A549 treated with dexamethasone at 1 μM for 4 hours (cell line): Measurements from ENCODE around the gene PGD. TPM values are rescaled to one million over a fixed set of nuclear protein-coding genes. Genes with fewer than 3 reads are reported as not detected.

Source experiments
- total RNA-seq: library from RNA; stranded (reverse); fragments of 200-300 nt; extraction: Qiagen RNA extraction; gene quantifications from 5 replicates; pipeline ENCODE4 v1.2.3, GENCODE V29; 2022

The PGD gene
- 1,156 to 1,308 TPM (median 1,218 TPM) in 5 replicates for total RNA-seq

GRCh38 chr1:10398734-10399443 is at the start of gene PGD:
Gene PGD, plus strand, starts transcription at chr1:10399064. Its CDS starts 54 bp downstream, at chr1:10399118.

DNA sequence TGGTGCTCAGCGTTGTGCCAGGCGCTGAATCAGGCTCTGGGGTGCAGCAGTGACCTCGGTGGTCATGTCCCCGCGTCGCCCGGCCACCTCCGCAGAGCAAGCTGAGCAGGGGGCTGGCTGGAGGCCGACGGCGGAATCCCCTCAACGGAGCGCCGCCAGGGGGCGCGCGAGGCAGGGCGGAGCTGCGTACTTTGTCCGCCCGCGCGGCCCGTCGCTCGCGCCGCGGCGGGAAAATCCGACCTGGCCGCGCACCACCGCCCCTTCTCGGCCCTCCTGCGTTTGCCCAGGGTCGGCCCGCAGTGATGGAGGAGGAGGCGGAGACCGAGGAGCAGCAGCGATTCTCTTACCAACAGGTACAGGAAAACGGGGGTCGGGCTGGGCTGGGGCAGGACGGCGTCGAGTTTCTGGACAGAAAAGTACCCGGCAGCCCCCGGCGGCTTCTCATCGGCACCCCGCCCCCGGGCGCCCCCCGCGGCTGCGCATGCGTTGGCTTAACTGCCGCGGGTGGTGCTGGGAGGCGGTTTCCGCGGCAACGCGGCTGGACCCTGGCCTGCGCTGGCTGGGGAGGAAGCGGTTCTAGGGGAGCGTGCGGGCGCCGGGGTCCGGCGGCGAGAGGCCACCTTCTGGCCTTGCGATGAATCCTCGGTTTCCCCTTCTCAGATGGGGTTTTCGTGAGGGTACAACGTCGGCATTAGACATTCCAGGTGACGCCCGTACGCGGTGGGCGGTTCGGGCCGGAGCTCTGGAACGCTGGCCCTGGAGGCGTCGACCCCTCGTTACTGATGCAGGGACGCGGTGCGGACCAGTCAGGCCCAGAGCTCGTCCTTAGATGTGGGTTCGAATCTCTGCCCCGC is 31.6 kb downstream of the PGD start, which contains the start of gene CENPS:
TSS of gene CENPS (plus strand) at position 218 of the 854 bp plus-strand sequence. CDS start at position 303, 85 bp downstream.

GRCh38 chr1:10449751-10450150 is 50.9 kb downstream of the PGD start, which contains the start of gene CORT:
Gene CORT, plus strand, starts transcription at chr1:10450031. Its CDS starts 193 bp downstream, at chr1:10450224.

Other genes starting within 250 kb of the PGD start
- gene KIF1B, start 188.5 kb upstream of the PGD start, total RNA-seq = 10.5 to 17.5 TPM (median 15.7 TPM) in 5 replicates
- gene CENPS, start 31.4 kb downstream of the PGD start, total RNA-seq = 25.4 to 30.7 TPM (median 26.8 TPM) in 5 replicates
- 0.08 to 0.30 TPM (median 0.24 TPM) in 5 replicates for gene CORT, start 51.0 kb downstream of the PGD start, total RNA-seq
- gene DFFA, start 73.5 kb downstream of the PGD start, total RNA-seq = 17.3 to 28.0 TPM (median 25.7 TPM) in 5 replicates
- gene PEX14, start 75.9 kb downstream of the PGD start, total RNA-seq = 11.7 to 17.2 TPM (median 15.8 TPM) in 5 replicates